B cell (primary cell): ENCODE data around the gene TMEM131. TPM values are rescaled to one million over a fixed set of nuclear protein-coding genes. Genes with fewer than 3 reads are reported as not detected.

Source experiments
- ATAC-seq: fragments of 200-7000 bp; cut with Tn5 transposase; one replicate; pipeline ENCODE4 v1.10.0; 2021; ENCODE audit warnings: low read depth, mild to moderate bottlenecking, moderate number of reproducible peaks, moderate library complexity
- CTCF ChIA-PET: fragments of 350-600 bp; sonication (Branson Sonifier 250); formaldehyde crosslinking; loops from one replicate; lab custom pipeline; 2021; ENCODE audit warnings: antibody characterized with exemption, inconsistent platforms; lab: Charles Lee
- POLR2A ChIA-PET: fragments of 350-600 bp; sonication (Branson Sonifier 250); formaldehyde crosslinking; loops from one replicate; lab custom pipeline; 2021; ENCODE audit warnings: antibody characterized with exemption; lab: Charles Lee
- DNase-seq: peaks from one replicate; pipeline ENCODE4 v3.0.0; 2013
- H2AFZ ChIP-seq: 2 replicates; pipeline ENCODE4 v1.6.1; 2012; ENCODE audit warnings: mild to moderate bottlenecking, low read depth, low read length; ENCODE audit not compliant: insufficient read depth, poor library complexity, severe bottlenecking
- H3K27ac ChIP-seq, 2 donors: 1 replicate in 1 of 2; 2 replicates in 1 of 2; pipeline ENCODE4 v1.5.1; 2012 to 2013; ENCODE audit warnings: low read length in 2 of 2, mild to moderate bottlenecking in 2 of 2, moderate library complexity in 1 of 2
- H3K27me3 ChIP-seq, 4 experiments: fragments of 200-600 bp in 1 of 4; sonication (generic) in 1 of 4; replicated peaks in 1 of 4; 1 replicate in 2 of 4; 2 replicates in 2 of 4; pipeline versions ENCODE4 v1.6.1 to v1.7.0; 2013 to 2016; ENCODE audit warnings: low read length in 3 of 4, mild to moderate bottlenecking in 2 of 4, mixed read lengths in 1 of 4, moderate library complexity in 1 of 4; ENCODE audit not compliant: insufficient read depth in 4 of 4, control insufficient read depth in 3 of 4; ENCODE audit errors: control extremely low read depth in 1 of 4
- H3K36me3 ChIP-seq, 2 experiments: replicated peaks in 1 of 2; 1 replicate in 1 of 2; 2 replicates in 1 of 2; pipeline versions ENCODE4 v1.6.1 to v1.7.1; 2013; ENCODE audit warnings: low read length in 1 of 2; ENCODE audit not compliant: insufficient read depth in 2 of 2, control insufficient read depth in 1 of 2; ENCODE audit errors: control extremely low read depth in 1 of 2, extremely low read depth in 1 of 2
- H3K4me1 ChIP-seq, 2 donors: fragments of 200-600 bp in 1 of 2; sonication (generic) in 1 of 2; 1 replicate in 1 of 2; 2 replicates in 1 of 2; pipeline versions ENCODE4 v1.5.1 to v1.6.1; 2013 to 2017; ENCODE audit warnings: low read length in 2 of 2; ENCODE audit not compliant: control insufficient read depth in 2 of 2, insufficient read depth in 2 of 2
- H3K4me2 ChIP-seq: replicated peaks from 2 replicates; pipeline ENCODE3; 2012; ENCODE audit warnings: mild to moderate bottlenecking, low read depth, low read length; ENCODE audit not compliant: poor library complexity, severe bottlenecking
- H3K4me3 ChIP-seq, 5 experiments: fragments of 200-600 bp in 1 of 5; sonication (generic) in 1 of 5; 1 replicate in 3 of 5; 2 replicates in 2 of 5; pipeline versions ENCODE4 v1.5.1 to v1.7.0; 2011 to 2016; ENCODE audit warnings: low read length in 4 of 5, mild to moderate bottlenecking in 4 of 5, low read depth in 2 of 5, control low read depth in 1 of 5, moderate library complexity in 1 of 5; ENCODE audit not compliant: insufficient read depth in 1 of 5; ENCODE audit errors: control extremely low read depth in 1 of 5, extremely low read depth in 1 of 5
- H3K79me2 ChIP-seq: fragments of 200-600 bp; sonication (generic); one replicate; pipeline ENCODE4 v1.6.0; 2016; ENCODE audit warnings: low read length; ENCODE audit not compliant: control insufficient read depth, insufficient read depth
- H3K9ac ChIP-seq: fragments of 200-600 bp; sonication (generic); 2 replicates; pipeline ENCODE4 v1.6.1; 2017; ENCODE audit warnings: mild to moderate bottlenecking, low read length, moderate library complexity
- H3K9me3 ChIP-seq, 3 donors: one replicate each; pipeline versions ENCODE4 v1.6.1 to v1.7.1; 2013; ENCODE audit warnings: low read length in 2 of 3; ENCODE audit not compliant: control insufficient read depth in 2 of 3, insufficient read depth in 1 of 3; ENCODE audit errors: control extremely low read depth in 1 of 3
- H4K20me1 ChIP-seq: 2 replicates; pipeline ENCODE4 v1.6.0; 2012; ENCODE audit warnings: mild to moderate bottlenecking, low read length; ENCODE audit not compliant: insufficient read depth, control insufficient read depth, poor library complexity, severe bottlenecking
- H3K27ac Mint-ChIP-seq: one replicate; pipeline ENCODE4 v1.8.0; 2021; ENCODE audit warnings: mixed read lengths
- H3K27me3 Mint-ChIP-seq: one replicate; pipeline ENCODE4 v1.8.0; 2021; ENCODE audit warnings: mixed read lengths
- H3K4me1 Mint-ChIP-seq: one replicate; pipeline ENCODE4 v1.8.0; 2021; ENCODE audit warnings: mixed read lengths
- H3K4me3 Mint-ChIP-seq: one replicate; pipeline ENCODE4 v1.8.0; 2021; ENCODE audit warnings: mixed read lengths
- H3K9me3 Mint-ChIP-seq: one replicate; pipeline ENCODE4 v1.8.0; 2022; ENCODE audit warnings: mixed read lengths; ENCODE audit not compliant: insufficient read depth
- CTCF ChIP-seq: fragments of 200-600 bp; IDR thresholded peaks from one replicate; pipeline ENCODE4 v1.8.0; 2022; ENCODE audit warnings: antibody characterized with exemption, mild to moderate bottlenecking
- EZH2 ChIP-seq: IDR thresholded peaks from 2 replicates; pipeline ENCODE4 v1.6.1; 2012; ENCODE audit warnings: borderline replicate concordance, low read depth, mild to moderate bottlenecking, moderate library complexity, low read length; ENCODE audit not compliant: insufficient read depth, poor library complexity, severe bottlenecking
- WGBS: methylation state at CpG from one replicate; pipeline ENCODE4 v1.1.5; 2013; ENCODE audit warnings: missing lambda C conversion rate; ENCODE audit not compliant: insufficient coverage; 5-methylcytosine and 5-hydroxymethylcytosine counted together
- intact Hi-C: fragments of 100-400 bp; cut with micrococcal nuclease; formaldehyde crosslinking; loops from one replicate; pipeline ENCODE4 v1.10.0; 2022
- polyA plus RNA-seq: library from polyadenylated mRNA; depleted of rRNA; stranded (reverse); fragments of >200 nt; gene quantifications from 2 replicates; pipeline ENCODE4 v1.2.3, GENCODE V29; 2012
- total RNA-seq, 2 donors: library from RNA; stranded (reverse); fragments of 120-200 nt in 1 of 2; gene quantifications; 1 replicate in 1 of 2; 2 replicates in 1 of 2; pipeline versions ENCODE4 v1.2.3 to v1.2.4, GENCODE V29; 2013 to 2022

TMEM131 gene
- total and polyA plus RNA-seq, 2 donors (not counting 1 experiment from before 2014, with no cell fraction given): 24.3 to 101 TPM

DNA sequence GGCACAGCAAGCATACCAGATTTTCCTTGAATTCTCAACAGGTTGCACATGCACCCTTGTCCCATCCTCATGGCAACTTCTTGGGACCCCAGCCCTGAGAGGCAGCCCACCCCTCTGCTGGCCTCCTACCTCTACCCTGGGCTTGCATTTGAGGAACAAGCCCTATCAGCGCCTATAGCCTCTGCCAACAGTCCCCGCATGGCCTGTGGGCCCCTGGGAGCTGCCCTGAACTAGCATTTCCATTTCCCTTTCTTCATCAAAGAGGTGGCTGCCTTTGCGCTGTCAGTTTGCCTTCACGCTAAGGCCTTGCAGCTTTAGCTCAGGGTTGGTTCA, 287.7 kb downstream of the TMEM131 start:
- no peak overlapping the region for H3K4me3 ChIP-seq
- H3K27ac ChIP-seq: no peak overlapping the region
- no peaks in the 10 kb centered on the region for H4K20me1 ChIP-seq
- H3K4me2 ChIP-seq: no peak overlapping the region
- no peak for ATAC-seq
- H3K9me3 Mint-ChIP-seq: no peaks in the 10 kb centered on the region
- TF ChIP-seq CTCF (no peak), EZH2 (no peak)
- intact Hi-C loops: no loop called here
- no peaks in the 10 kb centered on the region for H3K36me3 ChIP-seq
- peaks cover 3% of the 10 kb centered on the region for H3K4me1 Mint-ChIP-seq
- no peaks in the 10 kb centered on the region for H3K79me2 ChIP-seq
- DNase-seq: no peak
- 4% methylated on average over 4 of the region's 4 CpGs for WGBS
- no peak overlapping the region for H3K4me3 Mint-ChIP-seq
- no peak overlapping the region for H2AFZ ChIP-seq
- H3K9ac ChIP-seq: no peak overlapping the region
- H3K9me3 ChIP-seq: no peaks in the 10 kb centered on the region
- no peak overlapping the region for H3K27ac Mint-ChIP-seq
- peaks cover 8% of the 10 kb centered on the region for H3K27me3 Mint-ChIP-seq
- ChIA-PET CTCF (interaction anchor here (1.3 to 7.6 kb wide), 2 partner anchors 10 to 16 kb away, joined by 3 to 55 read pairs; no protein-coding TSS in a partner anchor), POLR2A (no interaction called here)
- H3K4me1 ChIP-seq: peaks cover 2 to 7% of the 10 kb centered on the region in 2 donors
- peaks cover 0 to 6% (median 0%) of the 10 kb centered on the region in 4 experiments for H3K27me3 ChIP-seq

DNA sequence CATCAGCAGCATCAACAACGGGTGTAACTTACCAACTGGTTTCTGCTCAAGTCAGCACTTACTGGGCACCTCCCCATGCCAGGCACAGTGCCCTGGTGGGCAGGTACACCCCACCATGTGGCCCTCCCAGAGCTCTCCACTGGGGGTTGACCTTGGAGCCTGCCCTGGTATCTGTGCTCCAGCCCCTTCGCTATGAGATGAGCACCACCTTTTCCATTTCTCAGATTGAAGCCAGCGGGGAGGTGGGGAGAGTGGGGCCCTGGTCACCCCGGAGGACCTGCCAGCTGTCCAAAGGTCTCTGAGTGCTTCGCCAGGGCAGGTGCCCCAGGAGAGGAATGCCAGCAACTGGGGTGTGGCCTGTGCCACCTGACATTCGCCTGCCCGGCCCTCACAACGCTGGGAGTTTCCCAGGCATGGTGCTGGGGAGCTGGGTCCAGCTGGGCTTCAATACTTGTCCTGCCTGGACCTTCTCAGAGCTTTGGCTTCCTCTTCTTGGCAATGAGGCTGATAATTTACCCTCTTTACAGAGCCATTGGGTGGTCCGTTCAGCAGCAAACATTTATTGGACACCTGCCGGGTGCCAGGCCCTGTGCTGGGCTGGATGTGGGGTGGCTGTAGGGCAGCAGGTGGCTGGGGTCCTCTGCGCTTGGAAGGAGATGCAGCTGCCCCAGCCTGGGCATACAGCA, 288.2 kb downstream of the TMEM131 start:
- Histone ChIP-seq H3K79me2 (no peaks in the 10 kb centered on the region), H3K9ac (no peak overlapping the region), H2AFZ (no peak overlapping the region), H3K4me1 (peaks cover 0 to 5% of the 10 kb centered on the region in 2 donors), H3K27me3 (peaks cover 0 to 6% (median 0%) of the 10 kb centered on the region in 4 experiments), H3K27ac (no peak overlapping the region), H3K4me2 (no peak overlapping the region), H4K20me1 (no peaks in the 10 kb centered on the region), H3K36me3 (no peaks in the 10 kb centered on the region), H3K9me3 (no peaks in the 10 kb centered on the region), H3K4me3 (no peak overlapping the region)
- TF ChIP-seq CTCF (no peak), EZH2 (no peak)
- H3K27ac Mint-ChIP-seq: no peak overlapping the region
- H3K4me3 Mint-ChIP-seq: no peak overlapping the region
- 83% methylated on average over 10 of the region's 11 CpGs for WGBS
- H3K27me3 Mint-ChIP-seq: peaks cover 8% of the 10 kb centered on the region
- no peak for ATAC-seq
- CTCF ChIA-PET: interaction anchor here (1.3 to 7.6 kb wide), 3 partner anchors 9 to 41 kb away, joined by 3 to 55 read pairs (median 7); no protein-coding TSS in a partner anchor
- H3K9me3 Mint-ChIP-seq: no peaks in the 10 kb centered on the region
- intact Hi-C loops: no loop called here
- peaks cover 3% of the 10 kb centered on the region for H3K4me1 Mint-ChIP-seq
- no peak for DNase-seq
- POLR2A ChIA-PET: no interaction called here
